HG03196 (cell line): Measurements from ENCODE around the gene VWA1.

Experiments
- ATAC-seq: cut with Tn5 transposase; IDR thresholded peaks from one replicate; pipeline ENCODE4 v1.9.1; 2021; ENCODE audit not compliant: unreplicated experiment

VWA1 gene

GRCh38 chr1:1435106-1435903 lies at the start of gene VWA1:
Gene VWA1 (plus strand): TSS chr1:1435690. CDS start chr1:1435749, 59 bp downstream.
- no peak for ATAC-seq

GRCh38 chr1:1385931-1386330 lies 49.6 kb upstream of the VWA1 start:
- no peak for ATAC-seq

GRCh38 chr1:1387098-1388077 lies 48.1 kb upstream of the VWA1 start:
- no peak for ATAC-seq

- no peak for ATAC-seq
These were observed 47.4 kb upstream of the VWA1 start for GRCh38 chr1:1388078-1388472.

GRCh38 chr1:1390675-1391074 lies 44.8 kb upstream of the VWA1 start:
- no peak for ATAC-seq

GRCh38 chr1:1391225-1391624 lies 44.3 kb upstream of the VWA1 start:
- ATAC-seq, result no peak

- no peak for ATAC-seq
These were observed 42.5 kb upstream of the VWA1 start for GRCh38 chr1:1393014-1393413.

GRCh38 chr1:1393428-1393827 lies 42.1 kb upstream of the VWA1 start:
- no peak for ATAC-seq

GRCh38 chr1:1394116-1394515 lies 41.4 kb upstream of the VWA1 start:
- ATAC-seq, result no peak

- ATAC-seq, result no peak
These were observed 40.3 kb upstream of the VWA1 start for GRCh38 chr1:1395166-1395565.

GRCh38 chr1:1397839-1398523 lies 37.5 kb upstream of the VWA1 start:
- no peak for ATAC-seq

GRCh38 chr1:1398677-1399186 lies 36.8 kb upstream of the VWA1 start:
- peak; percentile 19 for ATAC-seq

- peak; percentile 94 for ATAC-seq
These were observed 36.2 kb upstream of the VWA1 start, which contains the start of gene CCNL2 for GRCh38 chr1:1399187-1399871. Gene CCNL2 (minus strand): TSS chr1:1399335. CDS start chr1:1399306, 29 bp downstream.

- ATAC-seq, result peak; percentile 1
These were observed 35.5 kb upstream of the VWA1 start for GRCh38 chr1:1399872-1400575.

GRCh38 chr1:1400576-1401456 lies 34.7 kb upstream of the VWA1 start:
- ATAC-seq, result no peak

- ATAC-seq, result no peak
These were observed 34.0 kb upstream of the VWA1 start for GRCh38 chr1:1401457-1402010.

GRCh38 chr1:1402072-1402900 lies 33.2 kb upstream of the VWA1 start:
- ATAC-seq, result no peak
